KOPT-K1 (cell line): ENCODE data around the gene WNK2.
"Not testable (repeated sequence)": the region's sequence is repeated elsewhere in the genome, so short reads cannot be mapped to it uniquely, and the experiment has no call there.

Experiments used
- H3K27ac ChIP-seq: fragments of 200-600 bp; sonication (generic); 2 replicates; pipeline ENCODE4 v1.5.1; 2016; ENCODE audit warnings: antibody characterized with exemption, mild to moderate bottlenecking, low read depth, low read length; ENCODE audit not compliant: poor library complexity, severe bottlenecking
- H3K36me3 ChIP-seq: fragments of 200-600 bp; sonication (generic); 2 replicates; pipeline ENCODE4 v1.5.1; 2017; ENCODE audit warnings: antibody characterized with exemption, mild to moderate bottlenecking, low read length, moderate library complexity; ENCODE audit not compliant: insufficient read depth
- H3K9me3 ChIP-seq: fragments of 200-600 bp; sonication (generic); 2 replicates; pipeline ENCODE4 v1.5.1; 2017; ENCODE audit warnings: antibody characterized with exemption, low read length, mild to moderate bottlenecking; ENCODE audit not compliant: insufficient read depth, poor library complexity, severe bottlenecking

WNK2 gene

GRCh38 chr9:93364734-93365426 is 180.9 kb downstream of the WNK2 start:
- Histone ChIP-seq H3K27ac (no peak overlapping the region), H3K36me3 (no peaks in the 10 kb centered on the region), H3K9me3 (peaks cover 21% of the 10 kb centered on the region)

GRCh38 chr9:93365427-93366118 is 181.6 kb downstream of the WNK2 start:
- Histone ChIP-seq H3K27ac (no peak overlapping the region), H3K36me3 (no peaks in the 10 kb centered on the region), H3K9me3 (peaks cover 15% of the 10 kb centered on the region)

- Histone ChIP-seq H3K9me3 (peaks cover 18% of the 10 kb centered on the region), H3K36me3 (no peaks in the 10 kb centered on the region), H3K27ac (no peak overlapping the region)
Observed at GRCh38 chr9:93366119-93366447, 182.1 kb downstream of the WNK2 start.

- H3K9me3 ChIP-seq: peaks cover 16% of the 10 kb centered on the region
- not testable (repeated sequence) for H3K27ac ChIP-seq, H3K36me3 ChIP-seq
Observed at GRCh38 chr9:93366486-93366885, 182.5 kb downstream of the WNK2 start.

- H3K36me3 ChIP-seq: no peaks in the 10 kb centered on the region
- no peak overlapping the region for H3K27ac ChIP-seq
- peaks cover 4% of the 10 kb centered on the region for H3K9me3 ChIP-seq
Observed at GRCh38 chr9:93368437-93368836, 184.5 kb downstream of the WNK2 start.

- Histone ChIP-seq H3K27ac (no peak overlapping the region), H3K36me3 (no peaks in the 10 kb centered on the region), H3K9me3 (peaks cover 4% of the 10 kb centered on the region)
Observed at GRCh38 chr9:93369686-93370085, 185.7 kb downstream of the WNK2 start.
